Uterus (tissue), 2 donors: ENCODE data around the gene SND1.

Experiments
- CTCF ChIP-seq, 4 experiments: fragments of 200-600 bp in 2 of 4; fragments of 450-650 bp in 2 of 4; sonication (generic) in 2 of 4; IDR thresholded peaks; one replicate each; pipeline ENCODE4 v1.5.1; 2016 to 2019; ENCODE audit warnings: antibody characterized with exemption in 4 of 4, mild to moderate bottlenecking in 2 of 4, moderate library complexity in 1 of 4
- POLR2A ChIP-seq, 2 donors: fragments of 450-650 bp; IDR thresholded peaks; one replicate each; pipeline ENCODE4 v1.6.1; 2016; ENCODE audit warnings: antibody characterized with exemption in 2 of 2, mild to moderate bottlenecking in 1 of 2, moderate library complexity in 1 of 2

GRCh38 chr7:127764681-127765080, 112.7 kb downstream of the SND1 start:
- TF ChIP-seq CTCF (IDR thresholded peaks at IDR 0.05) (no peak), POLR2A (IDR thresholded peaks at IDR 0.05) (no peak)
